ENCODE measurements around the gene OR56A3.
"Not testable (repeated sequence)": the region's sequence is repeated elsewhere in the genome, so short reads cannot be mapped to it uniquely, and the experiment has no call there.

OR56A3 gene

GRCh38 chr11:5937868-5938602 lies 4.0 kb upstream of the OR56A3 start:
- TF ChIP-seq CTCF (IDR thresholded peaks at IDR 0.05; ENCODE audit: borderline replicate concordance, insufficient read depth, low read depth, low read length): no peak
- no peak overlapping the region for H3K4me3 ChIP-seq (ENCODE audit: low read depth, low read length)

GRCh38 chr11:5938603-5938965 lies 3.5 kb upstream of the OR56A3 start:
- no peak for TF ChIP-seq CTCF (IDR thresholded peaks at IDR 0.05; ENCODE audit: borderline replicate concordance, insufficient read depth, low read depth, low read length)
- H3K4me3 ChIP-seq (ENCODE audit: low read depth, low read length): no peak overlapping the region

- no peak for TF ChIP-seq CTCF (IDR thresholded peaks at IDR 0.05; ENCODE audit: borderline replicate concordance, insufficient read depth, low read depth, low read length)
Observed at GRCh38 chr11:5940748-5941147, 1.3 kb upstream of the OR56A3 start.

GRCh38 chr11:5955586-5955985 lies 13.5 kb downstream of the OR56A3 start:
- no peak overlapping the region for H3K4me3 ChIP-seq (ENCODE audit: low read depth, low read length)
- TF ChIP-seq CTCF (IDR thresholded peaks at IDR 0.05; ENCODE audit: borderline replicate concordance, insufficient read depth, low read depth, low read length): no peak

More at GRCh38 chr11:5940748-5941147, 1.3 kb upstream of the OR56A3 start:
- no peak overlapping the region for H3K4me3 ChIP-seq (ENCODE audit: low read depth, low read length)

- H3K4me3 ChIP-seq (ENCODE audit: low read depth, low read length): not testable (repeated sequence)
Observed at GRCh38 chr11:5960704-5961320, 18.8 kb downstream of the OR56A3 start.

- TF ChIP-seq CTCF (IDR thresholded peaks at IDR 0.05; ENCODE audit: borderline replicate concordance, insufficient read depth, low read depth, low read length): no peak
- H3K4me3 ChIP-seq (ENCODE audit: low read depth, low read length): no peak overlapping the region
Observed at GRCh38 chr11:5966958-5967357, 24.9 kb downstream of the OR56A3 start.

- TF ChIP-seq CTCF (IDR thresholded peaks at IDR 0.05; ENCODE audit: borderline replicate concordance, insufficient read depth, low read depth, low read length): no peak
- H3K4me3 ChIP-seq (ENCODE audit: low read depth, low read length): no peak overlapping the region
Observed at GRCh38 chr11:5967708-5968107, 25.7 kb downstream of the OR56A3 start.
